Mucosa of rectum (tissue), 2 donors: Measurements from ENCODE around the gene SNX9.

ENCODE experiments used
- H3K27ac ChIP-seq, 2 donors: one replicate each; pipeline ENCODE4 v1.7.0; 2013; ENCODE audit warnings: inconsistent platforms in 2 of 2, low read depth in 2 of 2, low read length in 2 of 2
- H3K27me3 ChIP-seq, 2 donors: one replicate each; pipeline ENCODE4 v1.7.0; 2013; ENCODE audit warnings: low read length in 2 of 2; ENCODE audit not compliant: control insufficient read depth in 2 of 2, insufficient read depth in 2 of 2
- H3K36me3 ChIP-seq, 2 donors: one replicate each; pipeline ENCODE4 v1.7.0; 2013; ENCODE audit warnings: low read length in 2 of 2; ENCODE audit not compliant: control insufficient read depth in 2 of 2, insufficient read depth in 2 of 2
- H3K4me1 ChIP-seq, 2 donors: one replicate each; pipeline ENCODE4 v1.7.0; 2013; ENCODE audit warnings: low read length in 2 of 2, mild to moderate bottlenecking in 1 of 2; ENCODE audit not compliant: control insufficient read depth in 2 of 2, insufficient read depth in 2 of 2
- H3K4me3 ChIP-seq, 2 donors: one replicate each; pipeline ENCODE4 v1.7.0; 2013; ENCODE audit warnings: low read length in 2 of 2
- H3K9ac ChIP-seq, 2 donors: one replicate each; pipeline ENCODE4 v1.7.0; 2013; ENCODE audit warnings: low read length in 2 of 2, low read depth in 1 of 2, mild to moderate bottlenecking in 1 of 2
- H3K9me3 ChIP-seq, 2 donors: one replicate each; pipeline ENCODE4 v1.7.0; 2013; ENCODE audit warnings: low read length in 2 of 2; ENCODE audit not compliant: control insufficient read depth in 2 of 2
- donor health status: healthy.
- donor health status: Normal muscosa, but diverticular disease.

The SNX9 gene

DNA sequence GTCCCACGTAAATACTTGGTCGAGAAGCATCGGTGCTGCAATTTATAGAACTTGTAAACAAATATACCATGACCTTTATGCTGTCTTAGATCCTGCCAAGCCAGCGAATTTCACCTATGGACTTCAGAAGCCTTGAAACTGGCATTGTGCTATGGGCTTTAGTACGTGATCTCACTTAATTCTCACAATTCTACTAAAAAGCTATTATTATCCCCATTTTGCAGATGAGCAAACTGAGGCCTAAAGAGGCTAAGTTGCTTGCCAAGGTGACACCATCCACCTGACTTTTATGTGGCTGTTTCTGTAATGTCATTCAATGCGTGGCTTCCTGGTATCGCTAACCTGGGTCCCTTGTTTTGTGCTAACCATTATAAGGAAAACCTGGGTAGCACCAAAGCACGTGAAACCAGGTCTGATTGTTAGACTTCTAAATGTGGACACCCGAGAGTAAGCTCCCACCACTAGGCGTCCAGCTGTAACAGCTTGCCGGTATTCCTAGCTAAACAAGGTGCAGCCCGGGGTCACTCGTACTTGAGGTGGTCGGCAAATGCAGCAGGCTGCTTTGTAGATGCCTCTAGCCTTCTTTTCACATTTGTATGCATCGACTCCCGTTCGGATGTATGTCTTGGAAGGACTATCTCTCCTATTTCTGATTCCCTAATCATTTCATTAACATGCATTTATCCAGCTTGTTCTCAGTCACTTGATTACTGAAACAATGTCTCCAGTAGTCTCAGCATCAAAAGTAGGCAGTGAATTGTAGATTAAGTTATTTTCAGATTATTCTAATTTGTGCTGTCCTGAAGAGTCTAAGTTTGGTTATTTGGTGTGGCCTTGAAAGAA, 159.7 kb downstream of the SNX9 start:
- H3K27ac ChIP-seq: peak overlapping the region; percentile 80 to 83
- peaks cover 20 to 30% of the 10 kb centered on the region in 2 donors for H3K4me1 ChIP-seq
- no peaks in the 10 kb centered on the region for H3K9me3 ChIP-seq
- peak overlapping the region; percentile 72 to 95 for H3K9ac ChIP-seq
- H3K4me3 ChIP-seq: peak overlapping the region; percentile 81 to 87
- no peaks in the 10 kb centered on the region for H3K36me3 ChIP-seq
- no peaks in the 10 kb centered on the region for H3K27me3 ChIP-seq

DNA sequence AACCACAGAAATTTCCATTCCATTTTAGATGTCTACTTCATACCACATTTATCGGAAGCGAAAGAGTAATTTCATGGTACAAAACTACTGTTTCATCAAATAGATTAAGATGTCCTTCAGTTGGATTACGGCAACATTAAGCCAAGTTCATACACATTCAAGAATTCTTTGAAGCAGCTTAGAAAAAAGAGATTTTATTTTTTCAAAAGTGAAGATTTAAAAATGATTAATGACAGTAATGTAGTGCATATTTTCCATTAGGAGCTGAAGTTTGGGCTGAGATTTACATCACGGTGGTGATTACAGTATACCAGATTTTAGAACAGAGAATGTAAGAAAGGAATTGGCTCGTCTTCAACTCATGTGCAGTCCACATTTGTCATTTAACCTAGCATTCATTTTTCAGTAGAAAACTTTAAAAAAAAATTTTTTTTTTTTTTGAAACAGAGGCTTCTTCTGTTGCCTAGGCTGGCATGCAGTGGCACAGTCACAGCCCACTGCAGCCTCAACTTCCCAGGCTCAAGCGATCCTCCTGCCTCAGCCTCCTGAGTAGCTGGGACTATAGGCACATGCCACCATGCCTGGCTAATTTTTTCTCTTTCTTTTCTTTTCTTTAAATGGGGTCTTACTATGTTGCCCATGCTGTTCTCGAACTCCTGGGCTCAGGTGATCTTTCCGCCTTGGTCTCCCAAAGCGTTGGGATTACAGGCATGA, 160.5 kb downstream of the SNX9 start:
- H3K27ac ChIP-seq: peak overlapping the region; percentile 80 to 83
- H3K9me3 ChIP-seq: no peaks in the 10 kb centered on the region
- peaks cover 20 to 30% of the 10 kb centered on the region in 2 donors for H3K4me1 ChIP-seq
- no peaks in the 10 kb centered on the region for H3K27me3 ChIP-seq
- H3K9ac ChIP-seq: peak overlapping the region in 1 of 2 donors; percentile 95
- peak overlapping the region; percentile 81 to 87 for H3K4me3 ChIP-seq
- H3K36me3 ChIP-seq: no peaks in the 10 kb centered on the region

GRCh38 chr6:157984128-157984527, 161.1 kb downstream of the SNX9 start:
- H3K9ac ChIP-seq: no peak overlapping the region
- H3K27ac ChIP-seq: no peak overlapping the region
- H3K9me3 ChIP-seq: no peaks in the 10 kb centered on the region
- H3K4me1 ChIP-seq: peaks cover 23 to 30% of the 10 kb centered on the region in 2 donors
- H3K36me3 ChIP-seq: no peaks in the 10 kb centered on the region
- no peaks in the 10 kb centered on the region for H3K27me3 ChIP-seq
- H3K4me3 ChIP-seq: no peak overlapping the region

GRCh38 chr6:157984686-157985225, 161.7 kb downstream of the SNX9 start:
- H3K27ac ChIP-seq: no peak overlapping the region
- no peaks in the 10 kb centered on the region for H3K27me3 ChIP-seq
- H3K4me3 ChIP-seq: no peak overlapping the region
- H3K9me3 ChIP-seq: no peaks in the 10 kb centered on the region
- no peaks in the 10 kb centered on the region for H3K36me3 ChIP-seq
- H3K9ac ChIP-seq: no peak overlapping the region
- peaks cover 27 to 34% of the 10 kb centered on the region in 2 donors for H3K4me1 ChIP-seq

DNA sequence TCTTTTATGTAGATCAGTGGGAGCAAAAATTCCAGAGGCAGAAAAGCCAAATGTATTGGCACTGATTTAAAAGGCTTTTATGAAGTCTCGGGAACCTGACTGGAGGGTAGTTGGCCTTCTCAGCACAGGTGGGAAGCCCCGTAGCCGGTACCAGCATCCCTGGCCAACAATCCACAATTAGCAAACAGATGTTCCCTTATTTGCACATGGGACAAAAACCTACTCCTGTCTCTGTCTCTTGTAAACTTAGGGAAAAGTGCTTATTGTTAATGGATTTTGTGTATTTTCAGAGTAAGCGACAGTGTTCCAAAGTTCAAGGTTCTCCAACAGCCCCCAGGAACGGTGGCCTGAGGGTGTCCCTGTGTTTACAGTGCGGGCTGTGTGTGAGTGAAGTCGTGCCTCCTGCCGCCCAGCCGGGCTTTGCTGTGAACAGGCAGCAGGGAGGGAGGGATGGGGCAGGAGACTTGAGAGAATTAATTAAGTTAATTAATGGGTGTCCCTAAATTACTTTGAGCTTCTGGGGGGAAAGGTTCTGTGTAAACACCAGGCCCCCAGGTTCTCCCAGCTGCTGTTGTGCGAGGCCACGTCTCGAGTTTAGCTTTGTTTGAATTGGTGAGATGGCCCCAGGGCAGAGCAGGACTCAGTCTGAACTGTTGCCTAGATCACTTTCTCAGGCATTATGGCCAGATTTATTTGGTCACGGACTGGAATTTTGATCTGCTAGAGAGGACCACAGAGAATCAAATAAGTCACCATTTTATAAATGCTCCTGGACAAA, 162.5 kb downstream of the SNX9 start:
- no peaks in the 10 kb centered on the region for H3K36me3 ChIP-seq
- H3K4me3 ChIP-seq: peak overlapping the region in 1 of 2 donors; percentile 31
- peaks cover 32 to 40% of the 10 kb centered on the region in 2 donors for H3K4me1 ChIP-seq
- H3K9me3 ChIP-seq: no peaks in the 10 kb centered on the region
- peak overlapping the region in 1 of 2 donors; percentile 22 for H3K9ac ChIP-seq
- no peaks in the 10 kb centered on the region for H3K27me3 ChIP-seq
- H3K27ac ChIP-seq: peak overlapping the region; percentile 19 to 29

DNA sequence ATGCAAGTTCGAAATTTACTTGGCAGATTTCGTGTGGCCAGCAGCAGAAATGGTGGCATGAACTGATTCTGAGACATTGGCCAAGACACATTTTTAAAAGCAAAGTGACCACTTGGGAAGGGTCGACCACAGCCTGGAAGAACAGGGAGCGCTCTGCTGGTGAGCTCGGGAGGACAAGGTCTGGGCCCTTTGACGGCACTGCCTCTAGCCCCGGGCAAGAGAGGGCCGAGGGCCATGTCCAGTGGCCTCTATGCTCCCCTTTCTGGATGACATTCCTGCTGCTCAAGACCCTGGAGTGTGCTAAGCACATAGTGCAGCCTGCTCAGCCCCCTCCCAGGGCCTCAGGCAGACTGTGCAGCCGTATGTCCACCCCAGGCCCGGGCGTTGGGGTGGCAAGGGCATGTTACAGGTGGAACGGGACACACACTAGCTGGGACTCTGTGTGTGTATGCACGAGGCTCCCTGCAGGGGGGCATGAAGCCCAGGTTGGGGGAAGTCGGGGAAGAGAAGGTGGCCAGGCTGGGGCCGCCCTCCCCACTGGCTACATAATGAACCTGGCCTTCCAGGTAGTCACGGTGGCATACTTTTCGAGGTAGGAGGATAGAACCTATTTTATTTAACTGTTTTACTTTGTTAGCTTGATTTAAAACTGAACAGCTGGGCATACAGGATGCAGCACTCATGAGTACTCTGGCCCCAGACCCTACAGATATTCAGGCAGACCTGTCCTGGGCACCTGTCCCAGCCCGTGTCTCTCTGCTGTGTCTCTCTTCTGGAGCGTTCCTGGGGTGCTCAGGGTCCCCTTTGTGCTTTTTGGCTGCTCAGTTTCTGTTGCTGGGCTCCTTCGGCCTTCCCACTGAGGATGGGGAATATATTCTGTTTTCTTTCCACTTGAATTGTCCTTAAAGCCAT, 165.0 kb downstream of the SNX9 start:
- no peak overlapping the region for H3K9ac ChIP-seq
- H3K4me3 ChIP-seq: no peak overlapping the region
- H3K9me3 ChIP-seq: no peaks in the 10 kb centered on the region
- no peaks in the 10 kb centered on the region for H3K36me3 ChIP-seq
- no peaks in the 10 kb centered on the region for H3K27me3 ChIP-seq
- H3K4me1 ChIP-seq: peaks cover 19 to 25% of the 10 kb centered on the region in 2 donors
- H3K27ac ChIP-seq: no peak overlapping the region

DNA sequence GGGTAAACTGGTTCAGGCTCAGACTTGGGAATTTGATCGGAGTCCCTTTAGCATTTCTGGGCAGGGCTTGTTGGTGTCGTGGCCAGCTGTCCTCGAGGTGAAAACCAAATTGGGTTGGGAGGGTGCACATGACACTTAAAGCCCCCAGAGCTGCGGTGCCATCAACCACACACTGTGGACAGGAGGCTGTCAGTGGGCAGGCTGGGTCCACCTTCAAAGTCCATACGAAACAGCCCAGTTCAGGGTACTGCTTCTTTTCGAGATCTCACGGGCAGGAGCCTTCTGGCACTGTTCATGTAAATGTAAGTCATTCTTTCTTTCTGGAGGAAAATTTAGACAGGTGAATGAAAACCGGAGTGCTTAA, 165.6 kb downstream of the SNX9 start:
- Histone ChIP-seq H3K4me1 (peaks cover 17 to 24% of the 10 kb centered on the region in 2 donors), H3K27ac (no peak overlapping the region)

GRCh38 chr6:157989541-157990289, 166.7 kb downstream of the SNX9 start:
- H3K36me3 ChIP-seq: no peaks in the 10 kb centered on the region
- H3K4me1 ChIP-seq: peaks cover 20 to 31% of the 10 kb centered on the region in 2 donors
- peak overlapping the region; percentile 14 to 20 for H3K9ac ChIP-seq
- H3K9me3 ChIP-seq: no peaks in the 10 kb centered on the region
- no peak overlapping the region for H3K4me3 ChIP-seq
- H3K27me3 ChIP-seq: no peaks in the 10 kb centered on the region
- no peak overlapping the region for H3K27ac ChIP-seq

More for the DNA sequence above, 165.6 kb downstream of the SNX9 start:
- no peaks in the 10 kb centered on the region for H3K9me3 ChIP-seq
- H3K27me3 ChIP-seq: no peaks in the 10 kb centered on the region
- no peak overlapping the region for H3K9ac ChIP-seq
- no peaks in the 10 kb centered on the region for H3K36me3 ChIP-seq
- H3K4me3 ChIP-seq: no peak overlapping the region
